Adrenal gland (tissue), 5 donors: ENCODE data around the gene FGG.

Experiments
- CTCF ChIP-seq, 6 experiments: fragments of 450-650 bp in 4 of 6; fragments of 200-600 bp in 2 of 6; sonication (generic) in 1 of 6; IDR thresholded peaks; 1 replicate in 5 of 6; 2 replicates in 1 of 6; pipeline versions ENCODE4 v1.5.1 to v1.8.0; 2016 to 2021; ENCODE audit warnings: antibody characterized with exemption in 6 of 6, mild to moderate bottlenecking in 2 of 6, moderate library complexity in 1 of 6
- POLR2A ChIP-seq, 2 donors: fragments of 450-650 bp; IDR thresholded peaks; one replicate each; pipeline ENCODE4 v1.6.1; 2017; ENCODE audit warnings: antibody characterized with exemption in 2 of 2, mild to moderate bottlenecking in 2 of 2, moderate library complexity in 1 of 2
- donor health status: DM: no; HTN: no; CAD: no.

DNA sequence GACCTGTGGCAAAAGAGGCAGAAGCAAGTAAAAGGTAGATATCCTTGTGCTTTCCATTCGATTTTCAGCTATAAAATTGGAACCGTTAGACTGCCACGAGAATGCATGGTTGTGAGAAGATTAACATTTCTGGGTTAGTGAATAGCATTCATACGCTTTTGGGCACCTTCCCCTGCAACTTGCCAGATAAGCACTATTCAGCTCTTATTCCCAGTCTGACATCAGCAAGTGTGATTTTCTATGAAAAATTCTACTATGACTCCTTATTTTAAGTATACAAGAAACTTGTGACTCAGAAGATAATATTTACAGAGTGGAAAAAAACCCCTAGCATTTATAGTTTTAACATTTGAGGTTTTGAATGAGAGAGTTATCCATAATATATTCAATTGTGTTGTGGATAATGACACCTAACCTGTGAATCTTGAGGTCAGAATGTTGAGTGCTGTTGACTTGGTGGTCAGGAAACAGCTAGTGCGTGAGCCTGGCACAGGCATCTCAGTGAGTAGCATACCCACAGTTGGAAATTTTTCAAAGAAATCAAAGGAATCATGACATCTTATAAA is 45.7 kb downstream of the FGG start:
- TF ChIP-seq POLR2A (IDR thresholded peaks at IDR 0.05), result no peak
- TF ChIP-seq CTCF (IDR thresholded peaks at IDR 0.05), result no peak
